Mesothelial cell of epicardium (in vitro differentiated cells): Measurements from ENCODE around the gene ECPAS. TPM values are rescaled to one million over a fixed set of nuclear protein-coding genes. Genes with fewer than 3 reads are reported as not detected.
"Not testable (repeated sequence)": the region's sequence is repeated elsewhere in the genome, so short reads cannot be mapped to it uniquely, and the experiment has no call there.

Experiments
- DNase-seq, 2 experiments: peaks; one replicate each; pipeline ENCODE4 v3.0.0; 2021; ENCODE audit warnings: low spot score in 2 of 2; ENCODE audit not compliant: unreplicated experiment in 2 of 2
- H3K27ac Mint-ChIP-seq: 2 replicates; pipeline ENCODE4 v1.8.0; 2021; ENCODE audit warnings: mixed read lengths
- H3K27me3 Mint-ChIP-seq: 2 replicates; pipeline ENCODE4 v1.8.0; 2021; ENCODE audit warnings: low read depth, mixed read lengths
- H3K36me3 Mint-ChIP-seq: 2 replicates; pipeline ENCODE4 v1.8.0; 2021; ENCODE audit warnings: mixed read lengths
- H3K4me1 Mint-ChIP-seq: 2 replicates; pipeline ENCODE4 v1.8.0; 2021; ENCODE audit warnings: mixed read lengths
- H3K4me3 Mint-ChIP-seq: 2 replicates; pipeline ENCODE4 v1.8.0; 2021; ENCODE audit warnings: mild to moderate bottlenecking, moderate library complexity, mixed read lengths
- H3K9me3 Mint-ChIP-seq: 2 replicates; pipeline ENCODE4 v1.8.0; 2021; ENCODE audit warnings: mixed read lengths
- CTCF ChIP-seq: fragments of 200-600 bp; sonication (generic); IDR thresholded peaks from one replicate; pipeline ENCODE4 v1.5.0; 2021; ENCODE audit warnings: antibody characterized with exemption; ENCODE audit not compliant: unreplicated experiment
- total RNA-seq: library from RNA; stranded (reverse); gene quantifications from 3 replicates; pipeline ENCODE4 v1.2.1, GENCODE V29; 2021

The ECPAS gene
- total RNA-seq, 1 donor from 2014 or later = 84.7 TPM

- H3K4me3 Mint-ChIP-seq = no peak overlapping the region
- no peaks in the 10 kb centered on the region for H3K27me3 Mint-ChIP-seq
- TF ChIP-seq CTCF = no peak
- no peaks in the 10 kb centered on the region for H3K4me1 Mint-ChIP-seq
- H3K27ac Mint-ChIP-seq = no peak overlapping the region
- no peaks in the 10 kb centered on the region for H3K9me3 Mint-ChIP-seq
- no peaks in the 10 kb centered on the region for H3K36me3 Mint-ChIP-seq
- no peak for DNase-seq
These were observed 18.3 kb upstream of the ECPAS start for GRCh38 chr9:111502506-111502905.

- no peaks in the 10 kb centered on the region for H3K9me3 Mint-ChIP-seq
- no peak for TF ChIP-seq CTCF
- no peaks in the 10 kb centered on the region for H3K4me1 Mint-ChIP-seq
- H3K27me3 Mint-ChIP-seq = no peaks in the 10 kb centered on the region
- no peaks in the 10 kb centered on the region for H3K36me3 Mint-ChIP-seq
- DNase-seq = no peak
- no peak overlapping the region for H3K27ac Mint-ChIP-seq
- H3K4me3 Mint-ChIP-seq = no peak overlapping the region
These were observed 17.5 kb upstream of the ECPAS start for GRCh38 chr9:111501648-111502047.

DNA sequence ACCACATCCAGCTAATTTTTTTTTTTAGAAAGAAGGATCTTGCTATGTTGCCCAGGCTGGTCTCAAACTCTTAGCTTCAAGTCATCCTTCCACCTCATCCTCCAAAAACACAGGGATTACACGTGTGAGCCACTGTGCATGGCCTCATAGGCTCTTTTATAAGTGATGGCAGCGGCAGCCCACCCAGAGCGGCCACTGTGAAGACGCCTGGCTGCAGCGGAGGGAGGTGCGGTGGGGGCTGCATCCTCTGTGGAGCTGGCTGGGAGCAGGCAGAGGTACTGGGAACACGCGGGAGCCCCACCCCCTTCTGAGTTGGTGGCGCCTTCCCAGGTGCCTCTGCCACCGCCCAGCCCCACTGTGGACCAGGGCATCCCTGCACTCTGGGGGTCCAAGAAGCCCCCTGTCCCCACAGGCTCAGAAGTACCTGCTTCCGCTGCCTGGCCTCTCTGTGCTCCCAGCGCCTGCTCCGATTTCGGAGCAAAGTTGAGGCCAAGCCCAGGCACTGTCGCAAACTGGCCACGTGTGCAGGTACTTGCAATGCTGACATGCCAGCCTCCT, 16.9 kb upstream of the ECPAS start:
- no peaks in the 10 kb centered on the region for H3K27me3 Mint-ChIP-seq
- DNase-seq = no peak

GRCh38 chr9:111497196-111497595, 13.0 kb upstream of the ECPAS start:
- not testable (repeated sequence) for H3K27ac Mint-ChIP-seq, H3K4me3 Mint-ChIP-seq, DNase-seq, H3K9me3 Mint-ChIP-seq, H3K36me3 Mint-ChIP-seq, H3K4me1 Mint-ChIP-seq, H3K27me3 Mint-ChIP-seq

More for the DNA sequence above, 16.9 kb upstream of the ECPAS start:
- no peaks in the 10 kb centered on the region for H3K4me1 Mint-ChIP-seq
- H3K4me3 Mint-ChIP-seq = no peak overlapping the region
- H3K27ac Mint-ChIP-seq = no peak overlapping the region
- no peak for TF ChIP-seq CTCF
- no peaks in the 10 kb centered on the region for H3K9me3 Mint-ChIP-seq
- no peaks in the 10 kb centered on the region for H3K36me3 Mint-ChIP-seq

GRCh38 chr9:111484572-111484894, 350 bp upstream of the ECPAS start:
- peak overlapping the region; percentile 89 for H3K27ac Mint-ChIP-seq
- no peak for DNase-seq
- no peaks in the 10 kb centered on the region for H3K36me3 Mint-ChIP-seq
- no peak for TF ChIP-seq CTCF
- H3K9me3 Mint-ChIP-seq = no peaks in the 10 kb centered on the region
- no peaks in the 10 kb centered on the region for H3K27me3 Mint-ChIP-seq
- H3K4me3 Mint-ChIP-seq = peak overlapping the region; percentile 75
- H3K4me1 Mint-ChIP-seq = peaks cover 24% of the 10 kb centered on the region

- Mint-ChIP-seq H3K27me3 (no peaks in the 10 kb centered on the region), H3K27ac (no peak overlapping the region), H3K9me3 (no peaks in the 10 kb centered on the region), H3K36me3 (no peaks in the 10 kb centered on the region), H3K4me1 (peaks cover 24% of the 10 kb centered on the region), H3K4me3 (no peak overlapping the region)
- no peak for TF ChIP-seq CTCF
- DNase-seq = peak; percentile 27 to 66
These were observed 735 bp downstream of the ECPAS start for GRCh38 chr9:111483439-111483857.
